ENCODE results near the gene LMBR1L. TPM values are rescaled to one million over a fixed set of nuclear protein-coding genes. Genes with fewer than 3 reads are reported as not detected.

Gene LMBR1L, protein sequence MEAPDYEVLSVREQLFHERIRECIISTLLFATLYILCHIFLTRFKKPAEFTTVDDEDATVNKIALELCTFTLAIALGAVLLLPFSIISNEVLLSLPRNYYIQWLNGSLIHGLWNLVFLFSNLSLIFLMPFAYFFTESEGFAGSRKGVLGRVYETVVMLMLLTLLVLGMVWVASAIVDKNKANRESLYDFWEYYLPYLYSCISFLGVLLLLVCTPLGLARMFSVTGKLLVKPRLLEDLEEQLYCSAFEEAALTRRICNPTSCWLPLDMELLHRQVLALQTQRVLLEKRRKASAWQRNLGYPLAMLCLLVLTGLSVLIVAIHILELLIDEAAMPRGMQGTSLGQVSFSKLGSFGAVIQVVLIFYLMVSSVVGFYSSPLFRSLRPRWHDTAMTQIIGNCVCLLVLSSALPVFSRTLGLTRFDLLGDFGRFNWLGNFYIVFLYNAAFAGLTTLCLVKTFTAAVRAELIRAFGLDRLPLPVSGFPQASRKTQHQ
- total RNA-seq, result 39.7 and 50.9 TPM in 2 replicates

DNA sequence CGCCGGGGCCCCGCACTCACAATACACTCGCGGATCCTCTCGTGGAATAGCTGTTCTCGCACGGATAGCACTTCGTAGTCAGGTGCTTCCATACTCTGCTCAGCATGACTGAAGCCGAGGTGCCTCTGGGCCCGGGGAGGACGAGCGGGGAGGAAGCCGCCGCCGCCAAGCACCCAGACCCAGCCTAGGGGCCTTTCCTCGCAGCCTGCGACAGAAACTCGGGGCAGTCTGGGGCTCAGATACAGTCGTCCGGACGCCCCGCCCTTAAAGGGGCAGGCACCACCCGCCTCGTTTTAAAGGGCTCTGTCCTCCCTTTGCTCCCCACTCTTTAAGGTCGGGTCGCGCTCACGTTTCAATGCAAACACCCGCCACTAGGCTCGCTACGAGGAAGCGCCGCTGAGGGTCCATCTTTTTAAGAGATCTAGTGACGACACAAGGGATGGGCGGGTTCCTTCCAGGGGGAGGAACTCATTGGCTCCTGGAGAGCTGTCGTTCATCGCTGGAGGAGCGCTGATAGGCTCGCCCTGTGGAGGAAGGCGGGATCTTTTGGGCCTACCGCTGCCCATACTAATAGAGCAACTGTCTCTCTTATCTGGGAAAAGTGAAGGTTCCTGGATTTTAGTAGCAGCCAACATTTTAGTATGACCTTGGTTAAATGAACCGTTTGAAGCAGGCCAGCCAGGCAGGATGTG is at the start of gene LMBR1L:
Gene LMBR1L (minus strand): TSS at position 384 of the 692 bp plus-strand sequence. CDS start 292 bp downstream, at position 92.

DNA sequence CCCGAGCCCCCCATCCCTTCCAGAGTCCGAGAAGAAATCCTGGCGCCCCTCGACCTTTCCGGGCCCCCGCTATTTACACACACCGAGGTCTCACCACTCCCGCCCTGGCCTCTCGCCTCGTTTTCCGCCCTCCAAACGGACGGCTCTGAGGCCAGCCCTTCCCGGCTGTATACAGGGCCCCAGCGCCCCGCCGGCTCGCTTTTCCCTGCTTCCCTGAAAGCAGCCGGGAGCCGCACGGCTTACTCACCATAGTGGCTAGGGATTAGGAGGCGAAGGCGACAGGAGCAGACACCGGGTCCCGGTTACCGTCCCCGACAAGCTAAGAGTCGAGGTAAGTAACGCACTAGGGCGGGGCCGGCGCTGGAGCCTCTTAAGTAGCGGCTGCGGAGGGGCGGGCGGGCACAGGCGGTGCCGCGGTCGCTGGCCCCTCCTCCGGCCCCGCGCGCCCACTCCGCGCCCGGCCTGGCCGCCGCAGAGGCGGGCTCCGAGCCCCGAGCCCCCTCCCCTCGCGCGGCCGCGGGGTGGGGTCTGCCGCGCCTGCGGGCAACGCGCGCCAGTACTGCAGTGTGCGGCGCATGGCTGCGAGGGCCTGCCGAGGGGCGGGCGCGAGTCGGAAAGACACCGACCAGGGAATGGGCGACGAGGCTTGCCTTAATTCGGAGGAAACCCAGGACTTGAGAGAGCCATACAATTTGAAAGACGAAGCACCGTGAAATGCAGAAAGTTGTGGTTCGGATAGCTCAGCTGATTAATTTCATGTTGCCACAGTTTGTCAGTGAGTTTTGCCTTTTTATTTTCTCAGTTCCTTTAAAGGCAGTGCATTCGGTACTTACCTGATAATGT is 20.6 kb upstream of the LMBR1L start, which contains the start of gene TUBA1B:
Gene TUBA1B (minus strand): TSS at position 345 of the 843 bp plus-strand sequence. CDS start 95 bp downstream, at position 250.

DNA sequence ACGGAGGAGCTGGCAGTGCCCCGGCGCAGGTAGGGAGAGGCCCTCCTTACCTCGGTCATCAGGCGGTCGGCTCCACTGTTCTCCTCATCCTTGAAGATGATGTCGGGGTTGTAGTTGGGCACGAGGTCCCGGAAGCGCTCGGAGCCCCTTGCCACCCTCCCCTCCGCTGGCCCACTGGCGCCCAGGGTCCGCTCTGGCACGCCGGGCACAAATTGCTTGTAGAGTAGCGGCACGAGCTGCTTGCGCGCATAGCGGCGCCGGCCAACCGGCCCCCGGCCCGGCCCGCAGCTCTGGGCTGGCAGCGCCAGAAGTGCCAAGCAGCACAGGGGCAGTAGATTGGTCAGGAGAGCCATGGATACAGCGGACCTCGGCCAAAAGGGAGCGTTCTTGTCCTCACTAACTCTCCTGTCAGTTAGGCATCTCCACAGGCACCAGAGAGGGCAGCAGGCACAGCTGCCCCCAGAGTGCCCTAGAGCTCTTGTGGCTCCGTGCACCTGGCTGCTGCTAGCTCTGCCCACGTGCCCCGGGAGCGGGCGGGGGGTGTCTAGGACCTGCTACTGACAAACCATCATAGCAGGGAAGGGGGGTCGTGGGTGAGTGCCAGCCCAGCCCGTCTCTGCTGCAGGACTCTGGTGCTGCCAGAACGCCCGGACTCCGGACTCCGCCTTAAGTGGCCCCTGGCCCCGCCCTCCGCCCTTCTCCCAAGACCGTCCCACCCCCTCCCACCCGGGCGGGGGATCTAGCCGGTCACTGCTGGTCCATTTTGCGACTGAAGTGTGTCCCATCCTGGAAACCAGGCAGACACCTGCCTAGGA is 16.3 kb downstream of the LMBR1L start, which contains the start of gene DHH:
Gene DHH (minus strand): TSS at position 642 of the 815 bp plus-strand sequence. CDS start 289 bp downstream, at position 353.

DNA sequence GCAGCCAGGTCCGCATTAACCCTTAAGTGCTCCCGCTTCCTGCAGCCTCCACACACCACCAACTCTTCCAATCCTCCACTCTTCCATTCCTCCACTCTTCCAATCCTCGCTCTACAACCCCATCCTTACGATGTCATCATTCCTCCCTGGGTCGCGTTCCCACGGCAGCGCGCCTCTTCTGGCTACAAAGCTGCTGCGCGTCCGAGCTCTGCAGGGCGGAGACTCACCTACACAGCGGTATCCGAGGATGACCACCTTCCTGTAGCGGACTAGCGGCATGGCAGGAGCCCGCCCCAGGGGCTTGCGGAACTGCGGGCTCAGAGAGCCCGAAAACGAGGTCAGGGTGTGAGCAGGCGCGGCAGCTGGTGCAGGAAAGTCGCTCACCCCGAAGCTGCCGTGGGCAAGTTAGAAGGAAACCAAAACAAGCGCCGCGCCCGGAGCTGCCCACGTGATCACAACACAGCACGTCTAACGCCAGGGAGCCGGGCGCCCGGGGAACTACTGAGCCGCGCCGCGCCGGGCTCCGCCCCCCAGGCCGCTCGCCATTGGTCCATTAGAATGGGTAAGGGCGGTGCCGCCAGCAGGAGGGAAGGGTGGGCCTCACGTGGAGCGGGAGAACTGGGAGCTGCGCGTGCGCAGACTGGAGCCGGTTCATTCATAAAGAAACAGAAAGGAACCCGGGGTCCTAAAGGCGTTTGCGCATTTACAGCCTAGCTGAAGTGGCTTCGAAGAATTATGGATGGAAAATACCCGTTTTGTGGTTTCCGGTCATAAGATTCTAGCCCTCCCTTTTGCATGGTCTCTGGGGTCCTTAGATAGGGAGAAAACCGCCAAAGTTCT is 40.9 kb downstream of the LMBR1L start, which contains the start of gene RHEBL1:
Gene RHEBL1 (minus strand): TSS at position 473 of the 840 bp plus-strand sequence. CDS start 194 bp downstream, at position 279.

DNA sequence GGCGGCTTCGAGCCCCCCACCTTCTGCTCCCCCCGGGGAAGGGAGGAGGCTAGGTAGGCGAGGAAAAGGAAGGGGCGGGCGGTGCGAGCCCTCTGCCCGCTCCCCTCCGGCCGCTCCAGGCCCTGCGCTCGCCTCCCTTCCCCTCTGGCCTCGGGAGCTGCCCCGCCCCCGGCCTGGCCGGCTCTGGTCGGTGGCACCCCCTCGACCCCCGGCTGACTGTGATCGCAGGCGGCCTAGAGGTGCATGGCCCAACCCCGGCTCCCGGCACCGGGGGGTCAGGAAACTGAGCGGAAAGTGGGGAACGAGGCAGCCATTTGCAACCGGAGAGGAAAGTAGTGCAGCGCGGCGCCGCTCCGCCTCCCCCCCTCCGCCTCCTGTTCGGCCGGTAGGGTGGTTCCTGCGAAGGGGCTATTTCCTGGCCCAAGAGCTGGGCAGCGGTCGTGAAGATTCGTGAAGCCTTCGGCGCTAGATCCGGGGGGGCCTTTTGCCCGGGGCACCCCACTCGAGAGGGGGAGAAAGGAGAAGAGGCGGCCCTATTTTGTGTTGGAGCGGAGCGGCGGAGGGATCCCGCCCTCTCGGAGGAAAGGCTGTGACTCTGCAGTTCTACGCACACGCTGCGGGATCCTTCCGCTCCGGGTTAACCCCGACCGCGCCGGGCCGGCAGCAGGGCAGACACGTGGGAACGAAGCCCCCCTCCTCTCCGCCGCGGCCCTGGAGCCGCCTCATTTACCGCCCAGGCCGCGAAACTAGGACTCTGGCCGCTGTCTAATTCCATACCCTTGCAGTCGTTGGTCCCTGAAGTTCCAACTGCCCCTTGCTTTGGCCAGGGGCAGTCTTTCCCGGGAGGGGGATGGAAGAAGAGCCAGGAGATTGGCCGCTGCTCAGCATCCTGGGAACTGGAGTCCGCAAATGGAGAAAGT is 50.1 kb downstream of the LMBR1L start, which contains the start of gene KMT2D:
Gene KMT2D (minus strand): TSS at position 558 of the 920 bp plus-strand sequence. CDS start 5,470 bp downstream, outside the sequence.

Other genes starting within 250 kb of the LMBR1L start
- 0.12 TPM in 1 of 2 replicates, not detected in the other for gene RND1, start 245.0 kb downstream of the LMBR1L start, total RNA-seq
- 15.9 and 23.0 TPM in 2 replicates for gene FKBP11, start 185.4 kb downstream of the LMBR1L start, total RNA-seq
- gene ARF3, start 153.4 kb downstream of the LMBR1L start, total RNA-seq, result 32.6 and 41.7 TPM in 2 replicates
- gene WNT10B, start 139.1 kb downstream of the LMBR1L start, total RNA-seq, result not detected in 2 replicates
- gene WNT1, start 132.5 kb downstream of the LMBR1L start, total RNA-seq, result not detected in 2 replicates
- 0.12 and 0.33 TPM in 2 replicates for gene DDN, start 111.5 kb downstream of the LMBR1L start, total RNA-seq
- gene PRKAG1, start 92.1 kb downstream of the LMBR1L start, total RNA-seq, result 72.5 and 74.4 TPM in 2 replicates
- gene KMT2D, start 50.1 kb downstream of the LMBR1L start, total RNA-seq, result 38.2 and 41.0 TPM in 2 replicates
- gene RHEBL1, start 40.9 kb downstream of the LMBR1L start, total RNA-seq, result 0.62 and 1.8 TPM in 2 replicates
- 0.12 TPM in 1 of 2 replicates, not detected in the other for gene DHH, start 16.0 kb downstream of the LMBR1L start, total RNA-seq
- 1,583 and 3,940 TPM in 2 replicates for gene TUBA1B, start 20.5 kb upstream of the LMBR1L start, total RNA-seq
- gene TUBA1A, start 78.2 kb upstream of the LMBR1L start, total RNA-seq, result 668 and 1,375 TPM in 2 replicates
- 298 and 933 TPM in 2 replicates for gene TUBA1C, start 154.2 kb upstream of the LMBR1L start, total RNA-seq
- 0.12 and 0.22 TPM in 2 replicates for gene PRPH, start 184.3 kb upstream of the LMBR1L start, total RNA-seq
- 9.4 and 19.1 TPM in 2 replicates for gene TROAP, start 212.4 kb upstream of the LMBR1L start, total RNA-seq
- gene C1QL4, start 226.3 kb upstream of the LMBR1L start, total RNA-seq, result 0.37 and 0.77 TPM in 2 replicates
- gene DNAJC22, start 236.0 kb upstream of the LMBR1L start, total RNA-seq, result 2.6 and 4.4 TPM in 2 replicates

All from uterine smooth muscle cell (primary cell).